Mucosa of descending colon (tissue), 3 donors: ENCODE measurements around the gene ALX3. TPM values are rescaled to one million over a fixed set of nuclear protein-coding genes. Genes with fewer than 3 reads are reported as not detected.
"Not testable (repeated sequence)": the region's sequence is repeated elsewhere in the genome, so short reads cannot be mapped to it uniquely, and the experiment has no call there.

Experiments used
- ATAC-seq: fragments of 200-7000 bp; cut with Tn5 transposase; one replicate; pipeline ENCODE4 v1.9.1; 2020; ENCODE audit warnings: mild to moderate bottlenecking, moderate library complexity
- DNase-seq, 3 donors: peaks; one replicate each; pipeline ENCODE4 v3.0.0-alpha.2; 2020
- H3K36me3 ChIP-seq: fragments of 200-600 bp; one replicate; pipeline ENCODE4 v1.8.0; 2021; ENCODE audit warnings: low read depth, mild to moderate bottlenecking
- H3K4me1 ChIP-seq: fragments of 200-600 bp; one replicate; pipeline ENCODE4 v1.8.0; 2021; ENCODE audit warnings: low read depth, mild to moderate bottlenecking
- H3K4me3 ChIP-seq: fragments of 200-600 bp; one replicate; pipeline ENCODE4 v1.8.0; 2021; ENCODE audit warnings: mild to moderate bottlenecking
- H3K9me3 ChIP-seq: fragments of 200-600 bp; one replicate; pipeline ENCODE4 v1.8.0; 2021; ENCODE audit warnings: mild to moderate bottlenecking
- intact Hi-C, 2 donors: fragments of 100-400 bp; cut with DNase I in 1 of 2; cut with micrococcal nuclease in 1 of 2; formaldehyde crosslinking; loops; one replicate each; pipeline versions ENCODE4 v1.11.0 to v1.11.1; 2022; cut with DNase I, micrococcal nuclease
- total RNA-seq, 3 donors: library from RNA; stranded (reverse); fragmentation: NEBNext Ultra II Directional in 2 of 3; extraction: Animal tissue kit (Norgen Biotek cat#: 25700) in 2 of 3; gene quantifications; one replicate each; pipeline versions ENCODE4 v1.2.1 to v1.2.4, GENCODE V29; 2021 to 2023
- TF ChIP-seq, protein P1 (sequence below): fragments of 200-600 bp; IDR thresholded peaks from one replicate; pipeline ENCODE4 v1.8.0; 2022; ENCODE audit warnings: antibody characterized with exemption, mild to moderate bottlenecking
- donor health status: DM: no; HTN: no; CAD: no; lungs with moderate emphysema.
- donor health status: DM: no; HTN: no; CAD: no.
- donor health status: DM: no; HTN: yes; CAD: no.

ALX3 gene
- total RNA-seq, 3 donors from 2014 or later = not detected

DNA sequence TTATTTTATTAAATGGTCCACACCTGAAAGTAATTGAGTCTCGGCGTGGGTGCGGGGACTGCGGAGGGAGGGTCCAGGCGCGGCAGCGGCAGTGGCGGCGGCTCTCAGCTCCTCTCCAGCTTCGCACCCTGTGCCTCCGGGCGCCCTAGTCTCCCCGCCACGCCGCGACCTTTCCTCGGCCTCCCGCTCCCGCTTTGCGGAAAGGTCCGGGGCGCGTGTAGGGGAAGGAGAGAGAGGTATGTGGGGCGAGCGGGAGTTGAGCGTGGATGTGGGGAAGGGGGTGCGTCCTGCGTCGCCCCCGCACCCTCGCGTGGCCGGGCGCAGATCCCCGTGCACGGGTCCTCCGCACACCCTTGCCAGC is 13.4 kb upstream of the ALX3 start:
- intact Hi-C loops = no loop called here
- peaks cover 6% of the 10 kb centered on the region for H3K4me1 ChIP-seq
- TF ChIP-seq, protein P1, sequence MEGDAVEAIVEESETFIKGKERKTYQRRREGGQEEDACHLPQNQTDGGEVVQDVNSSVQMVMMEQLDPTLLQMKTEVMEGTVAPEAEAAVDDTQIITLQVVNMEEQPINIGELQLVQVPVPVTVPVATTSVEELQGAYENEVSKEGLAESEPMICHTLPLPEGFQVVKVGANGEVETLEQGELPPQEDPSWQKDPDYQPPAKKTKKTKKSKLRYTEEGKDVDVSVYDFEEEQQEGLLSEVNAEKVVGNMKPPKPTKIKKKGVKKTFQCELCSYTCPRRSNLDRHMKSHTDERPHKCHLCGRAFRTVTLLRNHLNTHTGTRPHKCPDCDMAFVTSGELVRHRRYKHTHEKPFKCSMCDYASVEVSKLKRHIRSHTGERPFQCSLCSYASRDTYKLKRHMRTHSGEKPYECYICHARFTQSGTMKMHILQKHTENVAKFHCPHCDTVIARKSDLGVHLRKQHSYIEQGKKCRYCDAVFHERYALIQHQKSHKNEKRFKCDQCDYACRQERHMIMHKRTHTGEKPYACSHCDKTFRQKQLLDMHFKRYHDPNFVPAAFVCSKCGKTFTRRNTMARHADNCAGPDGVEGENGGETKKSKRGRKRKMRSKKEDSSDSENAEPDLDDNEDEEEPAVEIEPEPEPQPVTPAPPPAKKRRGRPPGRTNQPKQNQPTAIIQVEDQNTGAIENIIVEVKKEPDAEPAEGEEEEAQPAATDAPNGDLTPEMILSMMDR = no peak
- H3K36me3 ChIP-seq = no peaks in the 10 kb centered on the region
- H3K4me3 ChIP-seq = no peak overlapping the region
- H3K9me3 ChIP-seq = no peaks in the 10 kb centered on the region
- ATAC-seq (peak; percentile 20), DNase-seq (no peak)

DNA sequence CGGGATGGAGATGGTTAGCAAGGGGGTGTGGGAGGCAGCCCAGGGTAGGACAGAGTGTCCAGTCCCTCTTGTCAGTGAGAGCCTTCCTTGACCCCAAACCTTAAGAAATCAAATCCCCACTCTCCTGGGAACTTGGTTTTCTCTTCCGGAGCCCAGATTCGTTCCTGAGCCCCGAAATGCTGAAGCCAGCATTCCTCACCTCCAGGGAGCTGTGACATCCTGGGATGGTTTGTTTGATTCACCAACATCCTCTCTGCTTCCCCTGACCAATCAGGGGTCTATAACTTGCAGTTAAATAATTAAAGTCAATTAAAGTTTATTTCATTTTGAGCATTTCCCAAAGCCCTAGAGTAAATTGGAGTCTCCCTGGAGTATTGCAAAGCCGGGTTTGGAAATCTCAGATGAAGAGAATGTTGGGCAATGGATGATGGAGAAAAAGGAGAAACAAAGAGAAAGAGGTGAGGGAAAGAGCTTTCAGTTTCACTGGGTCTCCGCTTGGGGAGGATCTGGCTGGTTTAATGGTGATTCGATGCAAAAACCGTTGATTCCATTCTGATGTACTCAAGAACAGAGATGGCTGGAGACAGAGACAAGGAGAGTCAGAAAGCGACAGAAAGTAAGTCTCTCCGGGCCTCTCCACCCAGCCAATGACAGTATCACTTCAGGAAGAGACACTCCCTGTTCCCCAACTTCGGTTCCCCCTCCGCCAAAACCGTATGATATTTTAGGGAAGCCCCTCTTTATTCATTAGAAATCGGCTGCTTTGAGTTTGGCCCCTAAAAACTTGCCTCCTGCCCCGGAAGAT is 12.8 kb upstream of the ALX3 start:
- no peaks in the 10 kb centered on the region for H3K36me3 ChIP-seq
- H3K4me1 ChIP-seq = peaks cover 6% of the 10 kb centered on the region
- ATAC-seq (no peak), DNase-seq (no peak)
- intact Hi-C loops = no loop called here
- TF ChIP-seq, protein P1 = no peak
- no peaks in the 10 kb centered on the region for H3K9me3 ChIP-seq
- no peak overlapping the region for H3K4me3 ChIP-seq

DNA sequence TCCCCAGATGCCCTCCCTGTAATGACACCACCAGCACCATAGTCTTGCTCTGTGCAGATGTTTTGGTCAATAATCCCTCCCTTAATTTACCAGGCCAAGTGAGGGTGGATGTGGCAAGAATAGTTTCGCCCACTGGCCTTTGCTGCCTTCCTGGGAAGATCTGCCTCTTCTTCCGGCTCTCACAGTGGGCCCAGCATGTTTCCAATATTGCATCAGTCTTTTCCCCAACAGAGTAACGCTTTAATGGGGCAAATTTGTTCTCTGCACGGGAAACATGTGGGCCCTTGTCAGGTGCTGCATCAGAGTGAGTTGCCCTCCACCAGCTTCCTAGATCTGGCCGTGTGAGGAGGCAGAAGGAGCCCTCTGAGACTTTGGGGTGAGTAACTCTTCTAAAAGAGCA is 12.0 kb upstream of the ALX3 start:
- intact Hi-C loops = no loop called here
- Histone ChIP-seq H3K9me3 (no peaks in the 10 kb centered on the region), H3K36me3 (no peaks in the 10 kb centered on the region), H3K4me3 (no peak overlapping the region), H3K4me1 (peaks cover 6% of the 10 kb centered on the region)
- ATAC-seq (no peak), DNase-seq (no peak)
- TF ChIP-seq, protein P1 = no peak

DNA sequence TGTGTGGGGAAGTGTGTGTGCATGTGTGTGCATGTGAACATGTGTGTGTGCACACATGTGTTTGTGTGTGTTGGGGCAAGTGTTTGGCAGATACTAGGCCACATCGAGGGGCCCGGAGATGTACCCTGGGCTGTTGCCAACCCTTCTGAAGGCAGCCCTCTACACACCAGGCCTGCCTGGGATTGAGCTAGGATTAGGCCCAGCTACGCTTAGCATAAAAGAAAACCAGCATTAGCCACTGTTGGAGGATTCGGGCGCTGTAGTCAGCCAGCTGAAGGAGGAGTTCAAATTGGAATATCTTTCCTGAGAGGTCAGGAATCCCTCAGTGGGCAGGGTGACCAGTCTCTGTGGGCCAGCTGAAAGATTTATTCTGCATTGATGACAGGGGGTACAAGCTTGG is 10.6 kb upstream of the ALX3 start:
- TF ChIP-seq, protein P1 = no peak
- intact Hi-C loops = no loop called here
- H3K36me3 ChIP-seq = no peaks in the 10 kb centered on the region
- H3K4me1 ChIP-seq = peaks cover 6% of the 10 kb centered on the region
- ATAC-seq (no peak), DNase-seq (no peak)
- H3K4me3 ChIP-seq = no peak overlapping the region
- no peaks in the 10 kb centered on the region for H3K9me3 ChIP-seq

DNA sequence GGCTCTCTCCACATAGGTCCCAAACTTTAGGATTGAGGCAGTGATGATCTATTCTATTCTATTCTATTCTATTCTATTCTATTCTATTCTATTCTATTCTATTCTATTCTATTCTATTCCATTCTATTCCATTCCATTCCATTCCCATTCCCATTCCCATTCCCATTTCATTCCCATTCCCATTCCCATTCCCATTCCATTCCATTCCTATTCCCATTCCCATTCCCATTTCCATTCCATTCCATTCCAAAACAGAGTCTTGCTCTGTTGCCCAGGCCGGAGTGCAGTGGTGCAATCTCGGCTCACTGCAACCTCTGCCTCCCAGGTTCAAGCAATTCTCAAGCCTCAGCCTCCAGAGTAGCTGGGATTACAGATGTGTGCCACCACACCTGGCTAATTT is 9.5 kb upstream of the ALX3 start:
- H3K36me3 ChIP-seq, H3K9me3 ChIP-seq, DNase-seq, H3K4me3 ChIP-seq, intact Hi-C loops, H3K4me1 ChIP-seq, ATAC-seq: not testable (repeated sequence)

DNA sequence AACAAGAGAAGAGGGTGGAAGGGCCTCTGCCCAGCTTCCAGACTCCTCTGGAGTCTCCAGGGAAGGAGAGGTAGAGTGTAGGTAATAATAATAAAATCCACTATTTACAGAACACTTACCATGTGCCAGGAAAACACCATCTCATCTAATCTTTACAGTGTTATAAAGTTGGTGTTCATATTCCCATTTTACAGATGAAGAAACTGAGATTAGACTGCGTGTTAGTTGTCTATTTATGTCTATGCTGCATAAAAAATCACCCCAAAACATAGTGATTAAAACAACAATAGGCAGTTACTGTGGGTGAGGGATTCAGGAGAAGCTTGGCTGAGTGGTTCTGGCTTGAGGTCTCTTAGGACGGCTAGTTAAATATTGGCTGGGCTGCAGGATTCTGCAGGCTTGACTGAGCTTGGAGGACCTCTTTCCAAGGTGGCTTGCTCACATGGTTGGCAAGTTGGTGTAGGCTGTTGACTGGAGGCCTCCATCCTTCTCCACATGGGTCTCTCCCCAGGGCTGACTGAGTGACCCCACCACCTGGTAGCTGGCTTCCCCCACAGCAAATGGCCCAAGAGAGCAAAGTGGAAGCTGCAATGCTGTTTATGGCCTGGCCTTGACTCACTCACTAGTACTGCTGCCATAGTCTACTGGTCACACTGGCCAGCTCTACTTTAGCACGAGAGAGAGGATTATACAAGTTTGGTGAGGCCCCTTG is 6.5 kb upstream of the ALX3 start:
- intact Hi-C loops = no loop called here
- no peak for DNase-seq
- no peaks in the 10 kb centered on the region for H3K36me3 ChIP-seq

More for the DNA sequence above, 6.5 kb upstream of the ALX3 start:
- TF ChIP-seq, protein P1 = no peak
- ATAC-seq = no peak
- no peaks in the 10 kb centered on the region for H3K9me3 ChIP-seq
- H3K4me1 ChIP-seq = no peaks in the 10 kb centered on the region
- no peak overlapping the region for H3K4me3 ChIP-seq
